HFF-Myc (cell line): ENCODE measurements around the gene CES3.

ENCODE experiments used
- DNase-seq: peaks from one replicate; pipeline ENCODE4 v3.0.0-alpha.2; 2011; ENCODE audit warnings: low read depth; ENCODE audit errors: extremely low read depth
- H3K4me3 ChIP-seq: replicated peaks from 2 replicates; pipeline ENCODE4 v1.5.1; 2011; ENCODE audit warnings: low read depth, mild to moderate bottlenecking, control low read depth, low read length
- CTCF ChIP-seq: IDR thresholded peaks from 2 replicates; pipeline ENCODE4 v1.5.1; 2012; ENCODE audit warnings: mild to moderate bottlenecking, low read depth, low read length, control low read depth; ENCODE audit errors: missing control alignments

Gene CES3

GRCh38 chr16:66917741-66918140 is 43.3 kb upstream of the CES3 start:
- H3K4me3 ChIP-seq, result no peak overlapping the region
- no peak for TF ChIP-seq CTCF
- DNase-seq, result no peak

- TF ChIP-seq CTCF, result no peak
- no peak for DNase-seq
- no peak overlapping the region for H3K4me3 ChIP-seq
Observed at GRCh38 chr16:66918355-66918754, 42.7 kb upstream of the CES3 start.

- no peak for DNase-seq
- no peak for TF ChIP-seq CTCF
- no peak within 1 kb of the TSS for H3K4me3 ChIP-seq
Observed at GRCh38 chr16:66918803-66919568, 42.1 kb upstream of the CES3 start, which contains the start of gene CDH16. Gene CDH16 (minus strand): TSS chr16:66918885. CDS start chr16:66918065, 820 bp downstream.

GRCh38 chr16:66919569-66920298 is 41.3 kb upstream of the CES3 start:
- DNase-seq, result no peak
- no peak for TF ChIP-seq CTCF
- no peak overlapping the region for H3K4me3 ChIP-seq

GRCh38 chr16:66920299-66920590 is 40.8 kb upstream of the CES3 start:
- DNase-seq, result no peak
- no peak for TF ChIP-seq CTCF
- H3K4me3 ChIP-seq, result no peak overlapping the region

GRCh38 chr16:66920924-66921680 is 40.0 kb upstream of the CES3 start:
- TF ChIP-seq CTCF, result no peak
- no peak overlapping the region for H3K4me3 ChIP-seq
- DNase-seq, result no peak
